GM18951 (cell line): ENCODE measurements around the gene ANKDD1B.
"Not testable (repeated sequence)": the region's sequence is repeated elsewhere in the genome, so short reads cannot be mapped to it uniquely, and the experiment has no call there.

ENCODE experiments used
- POLR2A ChIP-seq: IDR thresholded peaks from 4 replicates; pipeline ENCODE4 v1.6.1; 2011; ENCODE audit warnings: mild to moderate bottlenecking; ENCODE audit not compliant: insufficient read length, insufficient read depth; ENCODE audit errors: extremely low read depth
- in situ Hi-C: fragments of 300-500 bp; cut with MboI; formaldehyde crosslinking; loops from one replicate; pipeline ENCODE4 v1.12.0; 2022; ENCODE audit warnings: low sequenced_read_pairs, mixed read lengths, inconsistent platforms; ENCODE audit not compliant: unreplicated experiment

ANKDD1B gene

DNA sequence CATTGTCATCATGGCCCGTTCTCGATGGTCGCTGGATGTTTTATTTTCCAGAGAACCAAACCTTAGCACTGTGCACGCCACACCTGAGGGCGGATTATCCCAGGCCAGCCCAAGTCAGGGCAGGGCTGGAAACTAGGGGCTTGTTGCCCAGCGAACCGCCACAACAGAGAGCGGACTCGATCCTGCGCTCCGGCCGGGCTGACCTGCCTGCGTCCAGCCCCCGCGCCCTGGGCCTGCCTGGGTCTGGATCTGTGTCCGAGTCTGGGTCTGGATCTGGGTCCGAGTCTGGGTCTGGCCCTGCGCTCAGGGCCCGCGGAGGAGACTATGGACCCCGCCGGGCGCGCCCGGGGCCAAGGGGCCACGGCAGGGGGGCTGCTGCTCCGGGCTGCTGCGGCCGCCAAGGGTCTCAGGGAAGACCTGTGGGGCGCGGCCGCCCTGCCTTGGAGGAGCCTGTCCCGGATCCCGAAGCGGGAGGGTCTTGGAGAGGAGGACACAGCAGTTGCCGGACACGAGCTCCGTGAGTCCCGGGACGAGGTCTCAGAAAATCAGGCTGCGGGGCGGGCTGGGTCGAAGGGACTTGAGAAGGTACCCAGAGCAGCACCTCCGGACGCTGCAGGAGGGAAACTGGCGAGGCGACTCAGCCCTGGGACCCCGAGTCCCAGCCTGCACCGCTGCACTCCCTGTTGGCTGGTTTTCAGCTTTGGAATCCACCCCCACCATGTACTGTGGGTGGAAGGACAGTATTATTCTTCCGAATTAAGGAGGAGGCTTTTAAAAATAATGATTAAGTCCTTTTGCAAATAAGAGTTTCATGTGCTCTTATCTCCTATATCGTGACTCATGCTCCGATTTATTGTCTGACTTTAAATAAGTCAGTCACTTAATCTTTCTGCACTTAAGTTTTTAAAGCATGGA is at the start of gene ANKDD1B:
Gene ANKDD1B (plus strand): TSS at position 143 of the 915 bp plus-strand sequence. CDS start 182 bp downstream, at position 325.
- in situ Hi-C loops, result no loop called here
- TF ChIP-seq POLR2A, result no peak

DNA sequence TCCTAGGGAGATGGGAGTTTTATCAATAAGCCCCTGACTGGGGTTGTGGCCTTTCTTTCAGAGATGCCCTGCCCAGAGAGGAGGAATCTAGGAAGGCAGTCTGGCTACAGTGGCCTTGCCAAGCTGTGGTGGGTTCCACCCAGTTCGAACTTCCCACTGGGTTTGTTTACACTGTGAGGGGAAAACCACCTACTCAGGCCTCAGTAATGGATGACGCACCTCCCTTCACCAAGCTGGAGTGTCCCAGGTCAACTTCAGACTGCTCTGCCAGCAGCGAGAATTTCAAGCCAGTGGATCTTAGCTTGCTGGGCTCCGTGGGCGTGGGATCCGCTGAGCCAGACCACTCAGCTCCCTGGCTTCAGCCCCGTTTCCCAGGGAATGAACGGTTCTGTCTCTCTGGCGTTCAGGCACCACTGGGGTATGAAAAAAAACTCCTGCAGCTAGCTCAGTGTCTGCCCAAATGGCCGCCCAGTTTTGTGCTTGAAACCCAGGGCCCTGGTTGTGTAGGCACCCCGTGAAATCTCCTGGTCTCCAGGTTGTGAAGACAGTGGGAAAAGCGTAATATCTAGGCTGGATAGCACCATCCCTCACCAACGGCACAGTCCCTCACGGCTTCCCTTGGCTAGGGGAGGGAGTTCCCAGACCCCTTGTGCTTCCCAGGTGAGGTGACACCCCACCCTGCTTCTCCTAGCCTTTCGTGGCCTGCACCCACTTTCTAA is 45.1 kb upstream of the ANKDD1B start:
- in situ Hi-C loops, result not testable (repeated sequence)

DNA sequence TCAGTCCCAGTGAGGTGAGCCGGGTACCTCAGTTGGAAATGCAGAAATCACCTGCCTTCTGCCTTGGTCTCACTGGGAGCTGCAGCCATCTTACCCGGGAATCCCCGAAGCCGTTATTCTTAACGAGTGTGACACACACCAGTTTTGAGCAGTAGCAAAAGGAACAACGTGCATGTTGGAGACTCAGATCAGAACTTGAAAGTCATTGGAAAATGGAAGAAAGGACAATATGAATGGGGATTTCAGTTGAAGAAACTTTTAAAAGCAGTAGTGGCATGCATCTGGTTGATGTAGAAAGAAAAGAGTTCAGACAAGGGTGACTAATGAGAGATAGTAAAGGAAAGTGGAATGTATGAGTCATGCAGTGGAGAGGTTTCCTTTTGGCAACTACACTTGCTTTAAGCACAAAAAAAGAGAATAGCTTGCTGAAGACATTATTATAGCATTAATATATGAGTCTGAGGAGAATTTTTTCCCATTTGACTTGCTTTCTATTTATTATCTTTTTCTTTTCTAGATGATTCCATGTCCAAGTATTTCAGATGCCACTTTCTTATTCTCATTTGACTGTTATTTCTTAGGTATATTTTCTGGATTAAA is 44.4 kb upstream of the ANKDD1B start:
- in situ Hi-C loops, result no loop called here
- no peak for TF ChIP-seq POLR2A

- TF ChIP-seq POLR2A, result no peak
- in situ Hi-C loops, result no loop called here
Measured at GRCh38 chr5:75567710-75568109, 43.5 kb upstream of the ANKDD1B start.

GRCh38 chr5:75568202-75568601 is 43.1 kb upstream of the ANKDD1B start:
- in situ Hi-C loops, result no loop called here
- TF ChIP-seq POLR2A, result no peak

- in situ Hi-C loops, result no loop called here
- no peak for TF ChIP-seq POLR2A
Measured at GRCh38 chr5:75571547-75571946, 39.7 kb upstream of the ANKDD1B start.

DNA sequence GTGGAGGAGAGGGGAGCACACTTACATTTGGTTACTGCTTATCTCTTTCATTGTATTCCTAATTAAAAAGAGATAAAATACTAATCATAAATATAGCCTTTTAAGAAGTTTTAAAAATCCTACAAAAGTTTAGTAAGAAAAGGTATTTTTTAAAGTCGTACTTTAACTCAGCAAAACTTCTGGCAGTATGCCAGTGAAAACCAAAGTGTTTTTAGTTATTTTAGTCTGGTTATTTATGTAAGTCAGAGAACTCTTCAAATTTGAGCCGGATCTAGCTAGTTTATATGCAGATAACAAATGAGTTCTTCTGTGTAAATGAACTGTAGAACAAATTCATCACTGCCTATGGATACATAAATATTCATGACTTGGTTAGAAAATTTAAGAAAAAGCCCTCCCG is 36.5 kb upstream of the ANKDD1B start:
- TF ChIP-seq POLR2A, result no peak
- in situ Hi-C loops, result no loop called here

DNA sequence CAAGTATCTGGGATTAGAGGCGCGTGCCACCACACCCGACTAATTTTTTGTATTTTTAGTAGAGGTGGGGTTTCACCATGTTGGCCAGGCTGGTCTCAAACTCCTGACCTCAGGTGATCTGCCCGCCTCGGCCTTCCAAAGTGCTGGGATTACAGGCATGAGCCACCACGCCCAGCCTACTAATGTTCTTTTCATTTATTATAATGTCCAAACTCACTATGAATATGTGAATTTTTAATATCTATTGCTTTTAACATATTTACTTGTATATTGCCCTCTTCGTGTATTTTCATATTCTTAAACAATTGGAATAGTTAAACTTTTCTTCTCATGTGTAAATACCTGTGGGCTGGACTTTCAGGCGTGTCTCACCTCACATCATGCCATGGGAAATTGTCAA is 33.0 kb upstream of the ANKDD1B start:
- in situ Hi-C loops, result not testable (repeated sequence)

- no peak for TF ChIP-seq POLR2A
Measured at GRCh38 chr5:75584641-75585040, 26.6 kb upstream of the ANKDD1B start.

GRCh38 chr5:75588666-75589065 is 22.6 kb upstream of the ANKDD1B start:
- TF ChIP-seq POLR2A, result no peak
- in situ Hi-C loops, result no loop called here

More at GRCh38 chr5:75584641-75585040, 26.6 kb upstream of the ANKDD1B start:
- in situ Hi-C loops, result no loop called here

DNA sequence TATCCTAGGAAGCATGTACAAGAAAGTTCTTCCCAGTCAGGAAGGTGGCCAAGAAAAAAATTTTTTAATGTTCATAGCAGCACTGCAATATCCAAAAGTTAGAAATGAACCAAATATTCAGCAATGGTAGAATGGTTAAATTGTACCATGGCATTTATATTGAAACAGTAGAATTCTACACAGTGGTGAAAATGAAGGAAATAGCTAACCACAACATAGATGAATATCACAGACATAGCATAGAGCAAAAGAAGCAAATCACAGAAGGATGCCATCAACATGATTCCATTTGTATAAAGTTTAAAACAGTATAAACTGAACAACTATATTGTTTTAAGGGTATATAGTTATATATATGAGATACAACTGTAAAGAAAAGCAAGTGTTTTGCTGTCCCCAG is 10.7 kb upstream of the ANKDD1B start:
- no peak for TF ChIP-seq POLR2A
- in situ Hi-C loops, result no loop called here

DNA sequence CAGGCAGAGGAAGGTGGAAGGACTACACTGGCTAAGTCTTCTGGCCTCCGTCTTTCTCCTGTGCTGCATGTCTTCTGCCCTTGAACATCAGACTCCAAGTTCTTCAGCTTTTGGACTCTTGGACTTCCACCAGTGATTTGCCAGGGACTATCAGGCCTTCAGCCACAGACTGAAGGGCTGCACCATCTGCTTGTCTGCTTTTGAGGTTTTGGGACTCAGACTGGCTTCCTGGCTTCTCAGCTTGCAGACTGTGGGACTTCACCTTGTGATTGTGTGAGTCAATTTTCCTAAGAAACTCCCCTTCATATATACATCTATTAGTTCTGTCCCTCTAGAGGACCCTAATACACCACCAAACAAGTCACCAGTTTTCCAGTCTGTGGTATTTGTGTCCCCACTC is 9.7 kb upstream of the ANKDD1B start:
- in situ Hi-C loops, result no loop called here
- TF ChIP-seq POLR2A, result no peak

GRCh38 chr5:75601996-75602395 is 9.3 kb upstream of the ANKDD1B start:
- no peak for TF ChIP-seq POLR2A
- in situ Hi-C loops, result no loop called here

- TF ChIP-seq POLR2A, result no peak
- in situ Hi-C loops, result no loop called here
Measured at GRCh38 chr5:75603371-75603770, 7.9 kb upstream of the ANKDD1B start.
